Panc1 (cell line): ENCODE data around the gene BARD1. TPM values are rescaled to one million over a fixed set of nuclear protein-coding genes. Genes with fewer than 3 reads are reported as not detected.

Experiments
- ATAC-seq: fragments of 200-7000 bp; cut with Tn5 transposase; 2 replicates; pipeline ENCODE4 v1.9.1; 2020; ENCODE audit warnings: mild to moderate bottlenecking, moderate library complexity
- BruUV-seq: library from RNA; stranded (reverse); fragments of 400-500 nt; replicated peaks from 2 replicates; lab custom pipeline; 2021; lab: Mats Ljungman, UMichigan
- CTCF ChIA-PET: fragments of 300-600 bp; sonication (Branson Sonifier 250); formaldehyde crosslinking; loops from one replicate; lab custom pipeline; 2022; ENCODE audit warnings: antibody characterized with exemption; lab: Charles Lee
- POLR2A ChIA-PET: fragments of 300-600 bp; sonication (Branson Sonifier 250); formaldehyde crosslinking; loops from one replicate; lab custom pipeline; 2022; ENCODE audit warnings: antibody characterized with exemption; lab: Charles Lee
- DNase-seq: peaks from one replicate; pipeline ENCODE4 v3.0.0-alpha.2; 2010; ENCODE audit warnings: low read depth, low spot score
- H3K27ac ChIP-seq: 2 replicates; pipeline ENCODE4 v1.5.1; 2011; ENCODE audit warnings: mild to moderate bottlenecking, low read length, inconsistent platforms
- H3K27me3 ChIP-seq: fragments of 200-500 bp; sonication (Bioruptor generic); 2 replicates; pipeline ENCODE4 v1.6.0; 2014; ENCODE audit warnings: low read length, inconsistent platforms; ENCODE audit not compliant: control insufficient read depth, insufficient read depth
- H3K36me3 ChIP-seq: fragments of 200-500 bp; sonication (Bioruptor generic); 2 replicates; pipeline ENCODE4 v1.5.1; 2014; ENCODE audit warnings: inconsistent platforms, mild to moderate bottlenecking, low read length, moderate library complexity; ENCODE audit not compliant: control insufficient read depth, insufficient read depth
- H3K4me1 ChIP-seq: 2 replicates; pipeline ENCODE4 v1.5.1; 2011; ENCODE audit warnings: inconsistent platforms, mild to moderate bottlenecking, low read length, moderate library complexity; ENCODE audit not compliant: control insufficient read depth, insufficient read depth
- H3K4me3 ChIP-seq, 2 experiments: 2 replicates each; pipeline ENCODE4 v1.5.1; 2011 to 2012; ENCODE audit warnings: low read depth in 2 of 2, low read length in 2 of 2, mild to moderate bottlenecking in 2 of 2, inconsistent platforms in 1 of 2, moderate library complexity in 1 of 2
- H3K9me3 ChIP-seq: fragments of 200-500 bp; sonication (Bioruptor generic); 2 replicates; pipeline ENCODE4 v1.5.1; 2014; ENCODE audit warnings: low read depth, mild to moderate bottlenecking, inconsistent platforms, low read length, moderate library complexity; ENCODE audit not compliant: control insufficient read depth, insufficient read depth
- CTCF ChIP-seq: fragments of 450-650 bp; IDR thresholded peaks from 2 replicates; pipeline ENCODE4 v1.5.1; 2017; ENCODE audit warnings: mild to moderate bottlenecking
- POLR2AphosphoS5 ChIP-seq: IDR thresholded peaks from 2 replicates; pipeline ENCODE4 v1.6.1; 2012; ENCODE audit warnings: mild to moderate bottlenecking, low read depth, low read length, moderate library complexity
- REST ChIP-seq, 2 experiments: IDR thresholded peaks; 2 replicates each; pipeline ENCODE4 v1.6.1; 2011 to 2012; ENCODE audit warnings: low read depth in 2 of 2, control low read depth in 1 of 2, low read length in 1 of 2, mild to moderate bottlenecking in 1 of 2, moderate library complexity in 1 of 2; ENCODE audit not compliant: insufficient read depth in 1 of 2
- SIN3A ChIP-seq: IDR thresholded peaks from 2 replicates; pipeline ENCODE4 v1.6.1; 2012; ENCODE audit warnings: low read depth, mild to moderate bottlenecking, low read length, moderate library complexity, borderline replicate concordance; ENCODE audit not compliant: insufficient read depth
- TCF7L2 ChIP-seq: IDR thresholded peaks from 2 replicates; pipeline ENCODE4 v1.6.1; 2011; ENCODE audit warnings: mild to moderate bottlenecking, low read depth, low read length, inconsistent platforms
- in situ Hi-C: cut with HindIII; loops from 2 replicates; pipeline ENCODE4 v1.10.0; 2016; ENCODE audit warnings: low sequenced_read_pairs, low pct_unique_long_range_greater_than_20kb
- intact Hi-C: fragments of 100-400 bp; cut with micrococcal nuclease; formaldehyde crosslinking; loops from one replicate; pipeline ENCODE4 v1.10.0; 2022; ENCODE audit not compliant: unreplicated experiment
- total RNA-seq: library from RNA; stranded (reverse); gene quantifications from one replicate; pipeline ENCODE4 v1.2.1, GENCODE V29; 2021; ENCODE audit not compliant: unreplicated experiment

BARD1 gene
- total RNA-seq, 1 experiment from 2014 or later: 22.2 TPM

- Histone ChIP-seq H3K27me3 (no peaks in the 10 kb centered on the region), H3K27ac (no peak overlapping the region), H3K4me1 (no peaks in the 10 kb centered on the region), H3K4me3 (no peak overlapping the region), H3K36me3 (no peaks in the 10 kb centered on the region), H3K9me3 (no peaks in the 10 kb centered on the region)
- BruUV-seq: no TSS peak
- TF ChIP-seq SIN3A: no peak
- no peak for TF ChIP-seq TCF7L2
- no peak for TF ChIP-seq CTCF
- no peak for TF ChIP-seq REST (IDR thresholded peaks at IDR 0.05; ENCODE audit: insufficient read depth in 1 of 2, low read depth in 2 of 2, low read length in 1 of 2)
- no peak for TF ChIP-seq POLR2AphosphoS5
- in situ Hi-C loops: no loop called here
- CTCF ChIA-PET: no interaction called here
- intact Hi-C loops: no loop called here
- POLR2A ChIA-PET: no interaction called here
- ATAC-seq: no peak
- no peak for DNase-seq
These were observed 98.8 kb downstream of the BARD1 start for GRCh38 chr2:214710729-214711128.

DNA sequence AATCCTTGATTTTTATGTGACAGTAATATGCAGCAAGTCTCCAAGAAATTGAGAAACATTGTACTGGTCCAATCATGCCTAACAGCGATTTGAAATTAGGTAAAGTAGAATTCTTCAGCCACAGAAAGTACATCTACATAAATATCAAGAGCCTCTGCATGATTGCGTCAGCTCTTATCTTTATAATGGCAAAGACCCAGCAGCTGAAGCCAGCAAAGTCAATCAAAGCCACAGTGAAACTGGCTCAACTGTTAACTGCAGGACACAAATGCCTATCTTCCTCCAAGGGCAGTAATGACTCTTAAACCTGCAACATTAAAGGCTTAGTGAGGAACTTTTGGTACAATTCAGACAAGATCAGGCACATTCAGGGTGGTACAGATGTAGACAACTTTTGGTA lies 102.5 kb downstream of the BARD1 start:
- Histone ChIP-seq H3K27ac (no peak overlapping the region), H3K27me3 (no peaks in the 10 kb centered on the region), H3K36me3 (no peaks in the 10 kb centered on the region), H3K4me1 (no peaks in the 10 kb centered on the region), H3K9me3 (no peaks in the 10 kb centered on the region), H3K4me3 (no peak overlapping the region)
- POLR2A ChIA-PET: no interaction called here
- in situ Hi-C loops: no loop called here
- BruUV-seq: no TSS peak
- ATAC-seq (no peak), DNase-seq (no peak)
- CTCF ChIA-PET: no interaction called here
- no peak for TF ChIP-seq SIN3A
- no peak for TF ChIP-seq POLR2AphosphoS5
- no peak for TF ChIP-seq REST (IDR thresholded peaks at IDR 0.05; ENCODE audit: insufficient read depth in 1 of 2, low read depth in 2 of 2, low read length in 1 of 2)
- intact Hi-C loops: no loop called here
